Mesendoderm (in vitro differentiated cells): ENCODE measurements around the gene SCN2B.

Experiments used
- DNase-seq: peaks from one replicate; pipeline ENCODE4 v3.0.0; 2013
- H2AK5ac ChIP-seq: 2 replicates; pipeline ENCODE4 v1.6.1; 2013; ENCODE audit warnings: low read length, inconsistent platforms
- H2BK120ac ChIP-seq: 2 replicates; pipeline ENCODE4 v1.6.1; 2013; ENCODE audit warnings: low read depth, mild to moderate bottlenecking, low read length, moderate library complexity, mixed read lengths
- H2BK15ac ChIP-seq: replicated peaks from 2 replicates; pipeline ENCODE4 v1.6.1; 2013; ENCODE audit warnings: low read depth, mild to moderate bottlenecking, moderate library complexity
- H2BK5ac ChIP-seq: 2 replicates; pipeline ENCODE4 v1.6.1; 2013; ENCODE audit warnings: low read length, inconsistent platforms
- H3K18ac ChIP-seq: 2 replicates; pipeline ENCODE4 v1.6.1; 2013; ENCODE audit warnings: mild to moderate bottlenecking, low read length, mixed read lengths
- H3K23ac ChIP-seq: one replicate; pipeline ENCODE4 v1.6.1; 2013; ENCODE audit warnings: low read length
- H3K27ac ChIP-seq: 2 replicates; pipeline ENCODE4 v1.5.1; 2013; ENCODE audit warnings: low read depth, mild to moderate bottlenecking, inconsistent platforms, low read length, moderate library complexity
- H3K27me3 ChIP-seq: 2 replicates; pipeline ENCODE4 v1.6.1; 2013; ENCODE audit warnings: low read length, control low read depth, mild to moderate bottlenecking, inconsistent platforms; ENCODE audit not compliant: insufficient read depth, poor library complexity
- H3K36me3 ChIP-seq: 2 replicates; pipeline ENCODE4 v1.6.1; 2013; ENCODE audit warnings: low read length, inconsistent platforms; ENCODE audit not compliant: control insufficient read depth, insufficient read depth
- H3K4ac ChIP-seq: one replicate; pipeline ENCODE4 v1.6.1; 2013; ENCODE audit warnings: low read depth, mild to moderate bottlenecking, low read length, moderate library complexity
- H3K4me1 ChIP-seq: 2 replicates; pipeline ENCODE4 v1.6.1; 2013; ENCODE audit warnings: low read depth, low read length, inconsistent platforms; ENCODE audit not compliant: control insufficient read depth
- H3K4me2 ChIP-seq: 2 replicates; pipeline ENCODE4 v1.6.1; 2013; ENCODE audit warnings: low read length
- H3K4me3 ChIP-seq: 2 replicates; pipeline ENCODE4 v1.5.1; 2013; ENCODE audit warnings: mild to moderate bottlenecking, low read length
- H3K56ac ChIP-seq: one replicate; pipeline ENCODE4 v1.6.1; 2013; ENCODE audit warnings: low read length
- H3K79me1 ChIP-seq: 2 replicates; pipeline ENCODE4 v1.6.1; 2013; ENCODE audit warnings: low read length, inconsistent platforms
- H3K79me2 ChIP-seq: 2 replicates; pipeline ENCODE4 v1.6.1; 2013; ENCODE audit warnings: mild to moderate bottlenecking, low read length; ENCODE audit not compliant: control insufficient read depth, insufficient read depth
- H3K9ac ChIP-seq: 2 replicates; pipeline ENCODE4 v1.6.1; 2013; ENCODE audit warnings: low read length, inconsistent platforms
- H4K5ac ChIP-seq: one replicate; pipeline ENCODE4 v1.6.1; 2013; ENCODE audit warnings: low read length
- H4K8ac ChIP-seq: one replicate; pipeline ENCODE4 v1.6.1; 2013; ENCODE audit warnings: low read depth, mild to moderate bottlenecking, control low read depth, low read length, moderate library complexity
- WGBS: extraction: QIAGEN DNeasy Blood & Tissue Kit; methylation state at CpG from one replicate; pipeline ENCODE4 v1.1.7; 2013; ENCODE audit warnings: low lambda C conversion rate, missing lambda C conversion rate; ENCODE audit not compliant: insufficient coverage; ENCODE audit errors: extremely low coverage; 5-methylcytosine and 5-hydroxymethylcytosine counted together

Gene SCN2B

GRCh38 chr11:118205606-118206378 lies 29.4 kb upstream of the SCN2B start:
- Histone ChIP-seq H3K23ac (no peak overlapping the region), H3K27ac (no peak overlapping the region), H3K27me3 (no peaks in the 10 kb centered on the region), H3K79me2 (no peaks in the 10 kb centered on the region), H2BK15ac (no peak overlapping the region), H3K9ac (no peak overlapping the region), H3K56ac (no peak overlapping the region), H3K4me1 (peaks cover 2% of the 10 kb centered on the region), H3K79me1 (no peaks in the 10 kb centered on the region), H4K8ac (no peak overlapping the region), H3K18ac (no peak overlapping the region), H2BK120ac (no peak overlapping the region), H2BK5ac (no peak overlapping the region), H3K4me3 (no peak overlapping the region), H4K5ac (no peak overlapping the region), H3K36me3 (no peaks in the 10 kb centered on the region), H3K4me2 (no peak overlapping the region), H3K4ac (no peak overlapping the region), H2AK5ac (no peak overlapping the region)
- no CpG with 5 or more reads among the region's 9 CpGs for WGBS
- no peak for DNase-seq

GRCh38 chr11:118202599-118203422 lies 26.4 kb upstream of the SCN2B start:
- no CpG with 5 or more reads among the region's 7 CpGs for WGBS
- no peak overlapping the region for H4K8ac ChIP-seq
- H2AK5ac ChIP-seq = no peak overlapping the region
- H3K27me3 ChIP-seq = no peaks in the 10 kb centered on the region
- H3K36me3 ChIP-seq = no peaks in the 10 kb centered on the region
- H4K5ac ChIP-seq = no peak overlapping the region
- no peak overlapping the region for H3K23ac ChIP-seq
- no peak overlapping the region for H3K27ac ChIP-seq
- no peak overlapping the region for H3K4ac ChIP-seq
- no peak overlapping the region for H2BK15ac ChIP-seq
- no peaks in the 10 kb centered on the region for H3K79me1 ChIP-seq
- H3K4me3 ChIP-seq = no peak overlapping the region
- no peaks in the 10 kb centered on the region for H3K4me1 ChIP-seq
- H3K56ac ChIP-seq = no peak overlapping the region
- DNase-seq = no peak
- H3K4me2 ChIP-seq = no peak overlapping the region
- H3K18ac ChIP-seq = no peak overlapping the region
- no peak overlapping the region for H2BK5ac ChIP-seq
- no peaks in the 10 kb centered on the region for H3K79me2 ChIP-seq
- H3K9ac ChIP-seq = no peak overlapping the region
- no peak overlapping the region for H2BK120ac ChIP-seq

- H3K4me1 ChIP-seq = no peaks in the 10 kb centered on the region
- H3K27ac ChIP-seq = no peak overlapping the region
These were observed 25.5 kb upstream of the SCN2B start for GRCh38 chr11:118201966-118202365.

GRCh38 chr11:118200901-118201680 lies 24.7 kb upstream of the SCN2B start:
- H3K27me3 ChIP-seq = no peaks in the 10 kb centered on the region

More at GRCh38 chr11:118201966-118202365, 25.5 kb upstream of the SCN2B start:
- H4K8ac ChIP-seq = no peak overlapping the region
- H2BK5ac ChIP-seq = no peak overlapping the region
- H3K23ac ChIP-seq = no peak overlapping the region
- no peaks in the 10 kb centered on the region for H3K79me1 ChIP-seq
- H3K56ac ChIP-seq = no peak overlapping the region
- H2BK15ac ChIP-seq = no peak overlapping the region
- no peak for DNase-seq
- no peak overlapping the region for H3K18ac ChIP-seq
- H2AK5ac ChIP-seq = no peak overlapping the region
- H3K36me3 ChIP-seq = no peaks in the 10 kb centered on the region
- no peaks in the 10 kb centered on the region for H3K27me3 ChIP-seq
- no peak overlapping the region for H3K4me2 ChIP-seq
- no peak overlapping the region for H3K4me3 ChIP-seq
- H2BK120ac ChIP-seq = no peak overlapping the region
- no peaks in the 10 kb centered on the region for H3K79me2 ChIP-seq
- no peak overlapping the region for H3K4ac ChIP-seq
- H4K5ac ChIP-seq = no peak overlapping the region
- no CpG with 5 or more reads among the region's 2 CpGs for WGBS
- H3K9ac ChIP-seq = no peak overlapping the region

GRCh38 chr11:118200497-118200896 lies 24.1 kb upstream of the SCN2B start:
- H2BK15ac ChIP-seq = no peak overlapping the region
- H3K4me3 ChIP-seq = no peak overlapping the region
- H3K4ac ChIP-seq = no peak overlapping the region
- no peak overlapping the region for H4K5ac ChIP-seq
- WGBS = no CpG with 5 or more reads among the region's 5 CpGs
- H3K4me1 ChIP-seq = no peaks in the 10 kb centered on the region
- no peak overlapping the region for H3K27ac ChIP-seq
- H3K9ac ChIP-seq = no peak overlapping the region
- H3K27me3 ChIP-seq = no peaks in the 10 kb centered on the region
- no peak overlapping the region for H2AK5ac ChIP-seq
- H3K18ac ChIP-seq = no peak overlapping the region
- H2BK5ac ChIP-seq = no peak overlapping the region
- H3K23ac ChIP-seq = no peak overlapping the region
- no peaks in the 10 kb centered on the region for H3K36me3 ChIP-seq
- no peak overlapping the region for H4K8ac ChIP-seq
- H2BK120ac ChIP-seq = no peak overlapping the region
- no peaks in the 10 kb centered on the region for H3K79me1 ChIP-seq
- DNase-seq = no peak
- H3K4me2 ChIP-seq = no peak overlapping the region
- H3K79me2 ChIP-seq = no peaks in the 10 kb centered on the region
- H3K56ac ChIP-seq = no peak overlapping the region

More at GRCh38 chr11:118200901-118201680, 24.7 kb upstream of the SCN2B start:
- no peak overlapping the region for H2BK5ac ChIP-seq
- DNase-seq = no peak
- no peak overlapping the region for H3K56ac ChIP-seq
- no peak overlapping the region for H3K23ac ChIP-seq
- no peaks in the 10 kb centered on the region for H3K4me1 ChIP-seq
- no peak overlapping the region for H3K18ac ChIP-seq
- no peak overlapping the region for H3K4me2 ChIP-seq
- no peak overlapping the region for H2AK5ac ChIP-seq
- H3K27ac ChIP-seq = no peak overlapping the region
- H3K36me3 ChIP-seq = no peaks in the 10 kb centered on the region
- H3K79me1 ChIP-seq = no peaks in the 10 kb centered on the region
- no peak overlapping the region for H4K8ac ChIP-seq
- H3K79me2 ChIP-seq = no peaks in the 10 kb centered on the region
- H3K9ac ChIP-seq = no peak overlapping the region
- no peak overlapping the region for H2BK120ac ChIP-seq
- no CpG with 5 or more reads among the region's 9 CpGs for WGBS
- H3K4ac ChIP-seq = no peak overlapping the region
- H3K4me3 ChIP-seq = no peak overlapping the region
- H2BK15ac ChIP-seq = no peak overlapping the region
- no peak overlapping the region for H4K5ac ChIP-seq
